OCI-LY1 (cell line): ENCODE measurements around the gene LINC00305.

Source experiments
- H2AFZ ChIP-seq: fragments of 200-600 bp; sonication (generic), shearing (Covaris generic); 2 replicates; pipeline ENCODE4 v1.6.0; 2014; ENCODE audit warnings: antibody characterized with exemption, mild to moderate bottlenecking, low read length
- H3F3A ChIP-seq: fragments of 200-600 bp; sonication (generic), shearing (Covaris generic); 2 replicates; pipeline ENCODE4 v1.6.0; 2014; ENCODE audit warnings: mild to moderate bottlenecking, antibody characterized with exemption, low read length, moderate library complexity; ENCODE audit not compliant: insufficient read depth
- H3K27ac ChIP-seq: fragments of 200-600 bp; sonication (generic); 2 replicates; pipeline ENCODE4 v1.5.1; 2014; ENCODE audit warnings: low read length, mixed run types, mild to moderate bottlenecking, low read depth; ENCODE audit not compliant: poor library complexity, severe bottlenecking
- H3K27me3 ChIP-seq: fragments of 200-600 bp; sonication (generic); 2 replicates; pipeline ENCODE4 v1.6.0; 2014; ENCODE audit warnings: antibody characterized with exemption, mild to moderate bottlenecking, low read length, moderate library complexity; ENCODE audit not compliant: insufficient read depth
- H3K36me3 ChIP-seq: fragments of 200-600 bp; sonication (generic); 2 replicates; pipeline ENCODE4 v1.6.1; 2014; ENCODE audit warnings: mild to moderate bottlenecking, antibody characterized with exemption, low read length, moderate library complexity, mixed read lengths; ENCODE audit not compliant: insufficient read depth
- H3K4me1 ChIP-seq: fragments of 200-600 bp; sonication (generic); 2 replicates; pipeline ENCODE4 v1.5.1; 2014; ENCODE audit warnings: mild to moderate bottlenecking, low read length, moderate library complexity; ENCODE audit not compliant: insufficient read depth, severe bottlenecking
- H3K4me2 ChIP-seq: fragments of 200-600 bp; sonication (generic), shearing (Covaris generic); 2 replicates; pipeline ENCODE4 v1.6.1; 2014; ENCODE audit warnings: low read length
- H3K4me3 ChIP-seq: fragments of 200-600 bp; sonication (generic); 2 replicates; pipeline ENCODE4 v1.5.1; 2014; ENCODE audit warnings: low read length, low read depth, mild to moderate bottlenecking, mixed read lengths; ENCODE audit not compliant: poor library complexity, severe bottlenecking
- H3K79me2 ChIP-seq: fragments of 200-600 bp; shearing (Covaris generic); 2 replicates; pipeline ENCODE4 v1.6.1; 2016; ENCODE audit warnings: mixed run types, low read length, mixed read lengths; ENCODE audit not compliant: insufficient read depth
- H3K9ac ChIP-seq: fragments of 200-600 bp; sonication (generic), shearing (Covaris generic); 2 replicates; pipeline ENCODE4 v1.6.1; 2014; ENCODE audit warnings: mild to moderate bottlenecking, low read length, mixed read lengths
- H3K9me2 ChIP-seq: fragments of 200-600 bp; sonication (generic), shearing (Covaris generic); 2 replicates; pipeline ENCODE4 v1.6.1; 2014; ENCODE audit warnings: low read depth, mild to moderate bottlenecking, low read length, mixed read lengths
- H3K9me3 ChIP-seq: fragments of 200-600 bp; shearing (Covaris generic); 2 replicates; pipeline ENCODE4 v1.6.1; 2014; ENCODE audit warnings: low read length, mixed read lengths
- H4K20me1 ChIP-seq: fragments of 200-600 bp; sonication (generic), shearing (Covaris generic); 2 replicates; pipeline ENCODE4 v1.6.0; 2016; ENCODE audit warnings: mild to moderate bottlenecking, low read length; ENCODE audit not compliant: insufficient read depth
- EZH2 ChIP-seq: fragments of 200-600 bp; sonication (generic), shearing (Covaris generic); IDR thresholded peaks from 2 replicates; pipeline ENCODE4 v1.8.0; 2017; ENCODE audit warnings: borderline replicate concordance, mixed run types, mild to moderate bottlenecking, antibody characterized with exemption, low read length, moderate library complexity, mixed read lengths
- TF ChIP-seq, protein P1 (sequence below): fragments of 200-600 bp; sonication (generic), shearing (Covaris generic); IDR thresholded peaks from 2 replicates; pipeline ENCODE4 v1.5.1; 2017; ENCODE audit warnings: mild to moderate bottlenecking, antibody characterized with exemption, low read length, moderate library complexity, mixed read lengths

Gene LINC00305

DNA sequence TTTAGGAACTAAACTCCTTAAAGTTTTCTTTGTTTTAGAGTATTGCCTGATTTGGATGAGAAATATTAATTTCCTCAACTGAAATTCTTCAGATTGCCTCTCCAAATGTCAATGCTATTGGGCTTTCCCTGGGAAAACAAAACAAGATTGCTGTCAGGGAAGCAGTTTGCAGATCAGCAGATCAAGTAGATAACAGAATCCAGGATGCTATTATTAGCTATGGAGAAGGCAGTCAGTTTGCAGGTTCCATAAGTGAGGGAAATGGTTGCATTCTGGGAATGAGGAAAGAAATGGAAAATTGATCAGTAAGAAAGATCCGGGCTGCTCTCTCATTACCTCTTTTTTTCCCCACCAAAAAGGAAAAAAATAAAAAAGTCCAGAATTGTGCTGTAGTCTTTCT is 11.0 kb downstream of the LINC00305 start:
- H3K27me3 ChIP-seq = no peaks in the 10 kb centered on the region
- H3F3A ChIP-seq = no peaks in the 10 kb centered on the region

DNA sequence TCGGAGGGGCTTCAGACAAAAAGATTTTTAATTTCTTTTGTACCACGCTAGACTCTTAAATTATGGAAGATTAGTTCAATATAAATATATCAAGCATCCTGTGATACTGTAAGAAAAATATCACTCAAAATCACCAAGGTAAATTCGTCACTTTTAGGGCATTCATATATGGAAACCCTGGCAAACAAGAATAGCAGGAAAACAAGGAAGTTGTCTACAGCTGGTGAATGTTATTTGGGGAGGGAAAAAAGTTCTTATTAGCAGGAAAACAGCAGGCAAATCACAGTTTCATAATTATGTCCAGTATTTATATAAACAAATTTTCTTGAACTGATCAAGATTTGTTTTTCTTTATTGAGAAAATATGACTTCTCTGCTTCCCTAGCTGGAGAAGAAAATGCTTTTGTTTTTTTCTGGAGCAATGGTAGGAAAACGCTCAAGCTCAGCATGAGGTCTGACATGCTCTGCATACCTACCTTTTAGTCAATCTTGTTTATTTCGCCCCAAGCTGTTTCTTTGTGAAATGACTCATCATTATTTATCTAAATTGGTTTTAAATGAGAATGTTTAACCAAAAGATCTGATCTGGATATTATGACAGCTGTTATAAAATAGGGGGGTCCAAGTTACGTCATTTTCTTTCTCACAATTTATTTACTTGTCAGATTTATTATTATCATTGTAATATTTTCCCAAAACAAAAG is 14.7 kb downstream of the LINC00305 start:
- Histone ChIP-seq H3K27me3 (no peaks in the 10 kb centered on the region), H3K9me2 (no peaks in the 10 kb centered on the region), H4K20me1 (no peaks in the 10 kb centered on the region), H3K9me3 (no peaks in the 10 kb centered on the region), H3F3A (no peaks in the 10 kb centered on the region), H3K4me2 (no peak overlapping the region), H2AFZ (no peak overlapping the region), H3K4me1 (no peaks in the 10 kb centered on the region), H3K4me3 (no peak overlapping the region), H3K36me3 (no peaks in the 10 kb centered on the region), H3K79me2 (no peaks in the 10 kb centered on the region), H3K9ac (no peak overlapping the region), H3K27ac (no peak overlapping the region)
- TF ChIP-seq EZH2 = no peak
- TF ChIP-seq, protein P1, sequence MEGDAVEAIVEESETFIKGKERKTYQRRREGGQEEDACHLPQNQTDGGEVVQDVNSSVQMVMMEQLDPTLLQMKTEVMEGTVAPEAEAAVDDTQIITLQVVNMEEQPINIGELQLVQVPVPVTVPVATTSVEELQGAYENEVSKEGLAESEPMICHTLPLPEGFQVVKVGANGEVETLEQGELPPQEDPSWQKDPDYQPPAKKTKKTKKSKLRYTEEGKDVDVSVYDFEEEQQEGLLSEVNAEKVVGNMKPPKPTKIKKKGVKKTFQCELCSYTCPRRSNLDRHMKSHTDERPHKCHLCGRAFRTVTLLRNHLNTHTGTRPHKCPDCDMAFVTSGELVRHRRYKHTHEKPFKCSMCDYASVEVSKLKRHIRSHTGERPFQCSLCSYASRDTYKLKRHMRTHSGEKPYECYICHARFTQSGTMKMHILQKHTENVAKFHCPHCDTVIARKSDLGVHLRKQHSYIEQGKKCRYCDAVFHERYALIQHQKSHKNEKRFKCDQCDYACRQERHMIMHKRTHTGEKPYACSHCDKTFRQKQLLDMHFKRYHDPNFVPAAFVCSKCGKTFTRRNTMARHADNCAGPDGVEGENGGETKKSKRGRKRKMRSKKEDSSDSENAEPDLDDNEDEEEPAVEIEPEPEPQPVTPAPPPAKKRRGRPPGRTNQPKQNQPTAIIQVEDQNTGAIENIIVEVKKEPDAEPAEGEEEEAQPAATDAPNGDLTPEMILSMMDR = no peak

More for the DNA sequence above, 11.0 kb downstream of the LINC00305 start:
- no peak overlapping the region for H3K4me2 ChIP-seq
- no peak overlapping the region for H3K9ac ChIP-seq
- H3K9me2 ChIP-seq = no peaks in the 10 kb centered on the region
- TF ChIP-seq, protein P1 = no peak
- no peak for TF ChIP-seq EZH2
- H3K4me1 ChIP-seq = no peaks in the 10 kb centered on the region
- no peak overlapping the region for H3K4me3 ChIP-seq
- no peaks in the 10 kb centered on the region for H3K36me3 ChIP-seq
- no peaks in the 10 kb centered on the region for H4K20me1 ChIP-seq
- H2AFZ ChIP-seq = no peak overlapping the region
- no peaks in the 10 kb centered on the region for H3K79me2 ChIP-seq
- H3K9me3 ChIP-seq = no peaks in the 10 kb centered on the region
- H3K27ac ChIP-seq = no peak overlapping the region

DNA sequence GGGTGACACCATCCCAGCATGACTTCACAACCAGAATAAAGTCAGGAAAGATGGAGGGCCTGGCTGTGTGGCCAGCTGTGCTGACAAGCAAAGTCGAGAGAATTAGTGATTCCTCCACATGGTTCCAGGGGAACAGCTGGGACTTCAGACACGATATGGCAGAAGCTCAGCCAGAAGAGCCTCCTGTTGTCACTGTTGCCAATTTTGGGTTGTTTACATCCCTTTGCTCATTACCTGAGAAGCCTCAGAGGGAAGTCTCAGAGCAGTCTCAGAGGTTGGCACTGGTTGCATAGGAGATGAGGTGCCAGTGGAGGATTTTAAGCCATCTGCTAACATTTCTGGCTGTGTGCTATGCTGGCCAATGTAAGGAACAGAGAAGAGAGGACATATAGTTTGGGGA is 16.0 kb downstream of the LINC00305 start:
- Histone ChIP-seq H3K27me3 (no peaks in the 10 kb centered on the region), H3K9ac (no peak overlapping the region), H4K20me1 (no peaks in the 10 kb centered on the region), H3K27ac (no peak overlapping the region), H3K4me2 (no peak overlapping the region), H3K36me3 (no peaks in the 10 kb centered on the region), H3K4me3 (no peak overlapping the region), H3K79me2 (no peaks in the 10 kb centered on the region), H3K9me3 (no peaks in the 10 kb centered on the region), H3F3A (no peaks in the 10 kb centered on the region), H3K9me2 (no peaks in the 10 kb centered on the region), H2AFZ (no peak overlapping the region), H3K4me1 (no peaks in the 10 kb centered on the region)
- no peak for TF ChIP-seq EZH2
- TF ChIP-seq, protein P1 = no peak
